Fibroblast of upper back skin (primary cell): ENCODE data around the gene MRPL10.

ENCODE experiments used
- DNase-seq: peaks from one replicate; pipeline ENCODE4 v3.0.0-alpha.2; 2013

The MRPL10 gene

DNA sequence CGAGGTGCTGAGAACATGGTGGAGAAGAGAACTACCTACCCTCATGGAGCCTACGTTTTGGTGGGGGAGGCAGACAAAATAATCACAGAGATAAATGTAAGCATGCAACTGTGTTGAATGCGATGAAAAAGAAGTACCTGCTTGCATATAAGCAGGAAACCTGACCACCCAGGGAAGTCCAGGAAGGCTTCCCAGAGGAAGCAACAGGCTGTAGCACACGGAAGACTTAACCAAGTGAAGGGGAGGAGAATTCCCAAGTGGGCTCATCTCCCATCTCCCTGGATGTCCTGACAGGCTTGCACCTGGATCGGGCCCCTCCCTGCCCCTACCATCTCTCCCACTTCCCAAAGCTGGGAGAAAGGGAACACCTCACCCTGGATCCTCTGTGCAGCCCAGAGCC lies 7.7 kb upstream of the MRPL10 start:
- DNase-seq: no peak

DNA sequence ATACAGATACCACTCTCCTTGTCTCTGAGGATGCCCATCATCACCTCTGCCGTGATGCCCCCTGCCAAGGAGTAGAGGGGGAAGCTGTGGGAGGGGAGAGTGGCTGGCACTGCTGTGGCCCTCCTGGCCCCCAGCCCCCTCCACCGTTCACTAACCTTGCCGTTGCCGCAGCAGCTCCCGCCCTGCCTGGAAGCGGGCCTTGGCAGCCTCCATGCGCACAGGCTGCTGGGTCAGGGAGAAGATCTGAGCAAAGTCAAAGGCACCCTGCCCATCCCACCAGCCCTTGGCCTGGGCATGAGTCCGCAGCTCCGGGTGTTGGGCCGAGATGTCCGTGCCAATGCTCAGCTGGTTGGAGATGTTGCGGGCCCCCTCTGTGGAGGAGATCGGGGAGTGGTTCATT lies 7.3 kb upstream of the MRPL10 start:
- DNase-seq: no peak

- no peak for DNase-seq
These were observed 6.2 kb upstream of the MRPL10 start for GRCh38 chr17:47837401-47838039.

GRCh38 chr17:47836601-47837000 lies 5.3 kb upstream of the MRPL10 start:
- no peak for DNase-seq

GRCh38 chr17:47834756-47835155 lies 3.4 kb upstream of the MRPL10 start:
- no peak for DNase-seq

DNA sequence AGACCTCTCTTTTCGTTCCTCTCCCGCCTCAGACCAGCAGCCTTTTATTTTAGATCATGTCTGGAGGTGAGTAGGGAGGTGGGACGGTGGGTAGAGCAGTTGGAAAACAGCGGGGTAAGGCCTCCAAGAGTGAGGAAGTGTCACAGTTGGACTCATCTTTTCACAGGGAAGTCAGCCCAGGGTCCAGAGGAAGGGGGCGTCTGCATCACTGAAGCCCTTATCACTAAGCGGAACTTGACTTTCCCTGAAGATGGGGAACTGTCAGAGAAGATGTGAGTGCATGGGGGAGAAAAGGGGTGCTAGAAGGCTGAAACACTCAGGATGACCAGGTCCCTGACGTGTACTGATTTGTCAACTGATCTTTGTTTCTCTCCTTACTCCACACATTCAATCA lies 590 bp upstream of the MRPL10 start:
- no peak for DNase-seq

DNA sequence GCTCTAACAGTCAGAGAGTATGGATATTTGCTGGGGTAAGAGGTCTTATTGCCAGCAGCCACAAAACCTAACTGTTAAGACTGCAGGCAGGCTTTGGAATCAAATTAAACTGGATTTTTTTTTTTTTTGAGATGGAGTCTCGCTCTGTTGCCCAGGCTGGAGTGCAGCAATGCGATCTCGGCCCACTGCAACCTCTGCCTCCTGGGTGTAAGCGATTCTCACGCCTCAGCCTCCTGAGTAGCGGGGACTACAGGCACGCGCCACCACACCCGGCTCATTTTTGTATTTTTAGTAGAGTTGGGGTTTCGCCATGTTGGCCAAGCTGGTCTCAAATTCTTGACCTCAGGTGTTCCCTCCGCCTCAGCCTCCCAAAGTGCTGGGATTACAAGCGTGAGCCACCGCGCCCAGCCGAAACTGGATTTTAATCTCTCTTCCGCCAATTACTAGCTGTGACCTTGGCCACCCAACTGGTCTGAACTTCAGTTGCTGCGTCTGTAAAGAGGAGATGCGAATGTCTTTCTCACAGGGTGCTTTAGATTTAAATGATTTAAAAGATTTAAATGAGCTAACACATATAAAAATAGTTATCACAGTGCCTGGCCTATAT lies 842 bp downstream of the MRPL10 start:
- no peak for DNase-seq

DNA sequence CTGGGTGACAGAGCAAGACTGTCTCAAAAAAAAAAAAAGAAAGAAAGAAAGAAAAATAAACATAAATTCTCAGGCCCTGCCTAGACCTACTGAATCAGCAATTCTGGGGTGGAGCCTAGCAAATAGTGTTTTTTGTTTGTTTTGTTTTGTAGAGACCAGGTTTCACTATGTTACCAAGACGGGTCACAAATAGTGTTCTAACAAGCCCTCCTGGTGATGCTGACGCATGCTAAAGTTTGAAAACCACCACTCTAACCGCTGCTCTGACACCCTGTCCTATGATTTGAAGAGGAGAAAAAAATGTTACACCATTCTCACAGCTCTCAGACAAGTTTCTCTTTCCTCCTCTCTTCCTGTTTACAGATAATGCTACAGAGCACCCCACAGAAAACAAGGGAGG lies 1.5 kb downstream of the MRPL10 start:
- DNase-seq: no peak

DNA sequence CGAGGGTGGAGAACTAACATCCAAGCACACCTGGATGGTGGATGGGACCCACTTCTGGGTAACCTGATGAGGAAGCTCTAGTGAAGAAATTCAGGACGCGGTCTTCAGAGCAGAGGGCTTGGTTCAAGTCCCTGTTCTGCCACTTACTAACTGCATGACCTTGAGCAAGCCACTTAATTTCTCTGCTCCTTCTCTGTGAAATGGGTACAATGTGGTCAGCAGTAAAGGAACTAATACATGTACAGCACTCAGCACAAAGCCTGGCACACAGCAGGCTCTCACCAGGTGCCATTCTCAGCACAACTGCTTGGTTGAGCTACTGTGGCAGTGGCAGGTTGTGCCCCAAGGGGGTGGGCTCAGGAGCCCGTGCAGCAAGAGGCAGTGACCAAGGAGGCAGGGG lies 7.8 kb downstream of the MRPL10 start:
- no peak for DNase-seq

DNA sequence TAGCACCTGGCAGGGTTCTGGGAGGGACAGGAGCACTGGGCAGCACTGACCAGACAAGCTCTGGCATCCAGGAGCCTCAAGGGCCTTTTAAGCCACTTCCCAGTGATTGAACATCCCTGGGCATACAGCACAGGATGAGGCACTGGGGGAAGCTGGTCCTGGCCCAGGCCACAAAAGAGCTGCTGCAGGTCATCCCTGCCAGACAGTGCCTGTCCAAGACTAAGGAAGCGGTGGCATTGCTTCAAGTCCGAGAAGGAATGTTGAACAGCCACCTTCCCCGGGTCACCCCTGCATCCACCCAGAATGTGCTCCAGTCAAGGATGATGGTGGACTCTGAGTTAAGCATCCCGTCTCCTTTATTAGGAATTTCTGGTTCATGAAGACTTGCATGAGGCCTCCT lies 8.6 kb downstream of the MRPL10 start:
- no peak for DNase-seq

DNA sequence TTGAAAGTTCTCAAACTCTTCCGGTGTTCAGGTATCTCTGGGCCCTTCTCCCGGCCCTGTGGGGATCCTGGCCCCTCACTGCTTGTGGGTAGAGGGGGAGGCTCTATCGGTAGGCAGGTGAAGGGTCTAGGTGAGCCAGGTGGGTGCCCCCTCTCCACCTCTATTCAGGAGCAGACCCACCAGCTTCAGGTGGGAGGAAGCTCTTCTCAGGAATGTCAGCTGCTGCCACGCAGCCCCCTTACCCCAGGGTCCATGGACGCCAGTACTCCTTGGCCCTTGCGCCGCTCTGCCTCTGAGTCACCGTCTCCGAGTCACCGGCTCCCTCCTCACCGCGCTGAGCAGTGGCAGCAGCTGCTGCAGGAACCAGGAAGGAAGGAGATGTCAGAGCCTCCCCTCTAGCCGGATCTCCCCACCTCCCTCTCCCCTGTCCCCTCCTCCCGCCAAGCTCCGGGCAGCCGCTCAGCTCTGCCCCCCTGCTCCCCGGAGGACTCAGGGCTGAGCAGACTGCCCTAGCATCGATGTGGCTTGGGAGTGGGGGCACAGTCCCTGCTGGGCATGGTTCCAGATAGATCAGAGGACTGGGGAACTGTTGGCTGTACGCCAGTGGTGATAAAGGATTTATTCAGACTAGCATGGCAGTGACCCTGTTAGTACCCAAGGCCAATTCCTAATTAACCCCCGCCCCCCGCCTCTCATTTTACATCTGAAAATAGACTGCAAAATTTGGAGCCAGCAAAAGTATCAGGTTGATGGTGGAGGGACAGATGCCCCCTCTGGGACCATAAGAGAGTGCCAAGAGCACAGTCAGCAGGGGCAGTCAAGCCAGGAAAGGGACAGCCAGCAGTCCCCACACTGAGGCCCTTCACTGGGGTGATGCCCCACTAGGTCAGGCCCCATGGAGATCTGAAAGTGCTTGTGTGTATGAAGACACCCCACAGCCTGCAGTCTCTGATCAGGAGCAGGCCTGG lies 9.6 kb downstream of the MRPL10 start, which contains the start of gene OSBPL7:
TSS of gene OSBPL7 (minus strand) at position 371 of the 968 bp plus-strand sequence. CDS start 1,516 bp downstream, outside the sequence.
- DNase-seq: peak; percentile 85

DNA sequence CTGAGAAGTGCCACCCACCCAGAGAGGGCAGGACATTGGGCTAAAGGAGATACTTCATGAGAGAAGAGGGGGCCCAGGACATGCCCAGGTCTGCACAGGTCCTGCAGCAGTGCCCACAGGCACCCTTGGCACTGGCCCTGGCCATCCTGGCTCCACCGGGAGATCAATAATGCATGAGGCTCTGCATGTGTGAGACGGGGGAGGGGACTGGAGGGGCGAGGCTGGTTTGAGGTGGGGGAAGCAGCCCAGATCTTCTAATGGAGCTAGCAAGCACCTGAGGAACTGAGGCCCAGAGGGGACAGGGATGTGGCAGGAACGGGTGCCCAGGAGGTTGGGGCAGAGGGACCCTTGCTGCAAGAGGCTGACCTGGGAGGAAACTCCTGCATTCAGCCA lies 10.3 kb downstream of the MRPL10 start:
- DNase-seq: no peak

DNA sequence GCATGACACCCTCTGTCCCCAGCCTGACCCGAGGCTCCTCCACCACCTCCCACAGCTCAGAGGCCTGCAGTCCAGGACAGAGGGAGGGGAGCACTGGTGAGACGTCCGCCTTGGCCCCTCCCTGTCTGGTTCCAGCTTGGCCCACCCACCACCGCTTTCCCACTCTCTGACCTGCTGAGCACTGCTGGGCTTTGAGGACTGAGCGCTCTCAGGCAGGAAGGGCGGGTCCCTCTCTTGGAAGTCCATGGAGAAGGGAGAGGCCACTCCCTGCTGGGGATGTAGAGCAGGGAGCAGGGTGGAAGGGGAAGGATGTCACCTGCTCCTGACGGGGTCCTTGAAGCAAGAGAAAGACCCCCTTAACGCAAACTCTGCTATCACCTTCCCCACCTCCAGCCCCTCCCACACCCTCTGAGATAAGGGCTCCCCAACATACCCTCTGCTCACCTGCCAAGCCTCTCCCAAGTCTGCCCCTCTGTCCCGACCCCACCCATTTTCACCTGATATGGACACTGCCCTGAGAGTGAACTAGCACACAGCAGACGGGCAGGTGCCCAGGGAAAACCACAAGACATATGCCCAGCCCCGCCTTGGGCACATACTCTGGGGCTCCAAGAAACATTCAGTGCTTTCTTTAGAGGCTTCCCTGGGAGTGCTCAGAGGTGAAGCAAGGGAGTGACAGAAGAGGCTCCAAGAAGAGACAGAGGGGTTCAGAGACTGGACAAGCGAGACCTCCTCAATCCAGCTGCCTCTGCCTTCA lies 11.1 kb downstream of the MRPL10 start:
- DNase-seq: no peak

DNA sequence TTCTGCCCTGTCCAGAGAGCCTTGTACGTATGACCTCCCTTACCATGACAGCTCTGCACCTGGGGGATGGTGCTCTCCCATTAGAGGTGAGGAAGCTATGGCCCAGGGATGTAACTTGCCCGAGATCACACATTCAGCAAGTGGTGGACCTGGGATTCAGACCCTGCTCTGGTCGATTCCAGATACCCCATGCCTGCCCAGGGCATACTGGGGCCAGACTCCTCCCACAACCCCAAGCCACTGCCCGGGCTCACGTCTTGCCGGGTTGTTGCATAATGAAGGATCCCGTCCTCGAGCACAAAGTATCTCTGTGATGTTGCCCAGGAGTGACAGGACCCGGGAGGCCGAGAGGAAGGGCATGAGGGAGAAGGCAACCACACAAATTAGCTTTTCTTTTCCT lies 11.9 kb downstream of the MRPL10 start:
- no peak for DNase-seq

GRCh38 chr17:47818002-47818695 lies 13.2 kb downstream of the MRPL10 start:
- no peak for DNase-seq

DNA sequence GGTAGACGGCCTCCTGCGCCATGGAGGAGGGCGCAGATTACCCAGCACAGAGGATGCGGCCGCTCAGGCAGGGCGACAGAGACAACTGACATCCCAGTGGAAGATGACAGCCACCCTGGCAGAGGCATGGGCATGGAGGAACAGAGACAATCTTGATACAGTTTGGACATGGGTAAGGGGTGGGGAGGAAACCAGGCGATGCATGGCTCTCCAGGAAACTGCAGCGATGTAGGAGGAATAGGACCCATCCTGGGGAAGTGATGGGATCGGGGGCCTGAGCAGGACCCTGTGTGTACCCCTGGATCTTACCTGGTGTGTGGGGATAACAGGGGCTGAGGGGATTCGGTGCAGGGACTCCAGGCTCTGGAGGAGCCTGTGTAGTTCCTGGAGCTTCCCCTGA lies 14.4 kb downstream of the MRPL10 start:
- no peak for DNase-seq

DNA sequence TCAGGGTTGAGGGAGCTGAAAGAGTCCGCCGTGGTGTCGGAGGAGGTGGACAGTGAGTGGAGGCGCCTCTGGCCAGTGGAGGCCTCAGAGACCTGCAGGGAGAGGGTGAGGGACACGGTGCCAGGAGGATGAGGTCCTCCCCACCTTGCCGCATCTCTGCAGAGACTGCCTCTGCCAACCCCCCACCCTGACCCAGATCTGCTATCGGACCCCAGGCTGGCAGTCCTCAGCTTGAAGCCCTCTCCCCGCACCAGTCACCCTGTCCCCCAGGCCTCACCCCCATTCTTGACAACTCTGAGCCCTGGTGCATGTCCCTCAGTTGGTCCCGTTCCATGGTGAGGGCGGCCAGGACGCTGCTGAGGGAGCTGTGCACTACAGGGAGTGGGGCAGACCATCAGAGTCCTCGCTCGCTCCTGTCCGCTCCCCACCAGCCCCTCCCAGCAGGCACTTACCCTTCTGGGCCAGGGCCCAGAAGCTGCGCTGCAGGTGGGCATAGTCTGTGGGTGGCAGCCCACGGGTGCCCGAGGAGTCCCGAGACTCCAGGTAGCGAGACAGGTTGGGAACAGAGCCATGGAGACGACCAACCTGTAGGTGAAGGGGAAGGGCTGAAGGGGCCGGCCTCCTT lies 15.1 kb downstream of the MRPL10 start:
- DNase-seq: no peak

- no peak for DNase-seq
These were observed 16.0 kb downstream of the MRPL10 start for GRCh38 chr17:47815106-47815918.

DNA sequence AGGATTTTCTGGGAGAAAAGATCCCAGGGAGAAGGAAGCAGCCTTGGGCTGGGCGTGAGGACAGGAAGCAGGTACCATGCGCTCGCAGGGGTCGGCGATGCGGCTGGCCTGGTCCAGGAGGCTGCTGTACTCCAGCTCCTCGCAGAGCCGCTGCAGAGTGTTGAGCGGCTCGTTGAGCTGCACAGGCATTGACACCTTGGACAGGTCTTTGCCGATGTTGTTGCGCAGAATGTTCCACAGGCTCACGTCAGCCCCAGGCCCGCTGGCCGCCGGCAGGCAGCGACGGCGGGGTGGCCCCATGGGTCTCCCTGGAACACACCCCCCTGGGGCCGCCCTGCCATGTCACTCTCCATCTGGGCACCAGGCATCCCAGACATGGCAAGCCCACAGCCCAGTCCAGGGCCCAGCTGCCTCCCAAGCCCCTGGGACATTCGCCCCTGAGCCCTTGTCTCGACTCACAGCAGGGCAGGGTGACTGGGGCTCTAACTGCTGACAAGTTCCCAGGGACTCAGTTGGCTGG lies 17.8 kb downstream of the MRPL10 start:
- no peak for DNase-seq

GRCh38 chr17:47813077-47813476 lies 18.3 kb downstream of the MRPL10 start:
- no peak for DNase-seq
